ENCODE measurements around the gene KRTAP10-5.
A peak's percentile ranks its signal among the peaks of the same experiment; 100 is the strongest.
"Not testable (repeated sequence)": the region's sequence is repeated elsewhere in the genome, so short reads cannot be mapped to it uniquely, and the experiment has no call there.

Gene KRTAP10-5

GRCh38 chr21:44591801-44592130, 11.4 kb upstream of the KRTAP10-5 start:
- not testable (repeated sequence) for H4K8ac ChIP-seq (ENCODE audit: low read depth, low read length); H2BK5ac ChIP-seq (ENCODE audit: low read length); H2BK15ac ChIP-seq (replicated peaks; ENCODE audit: low read depth); H3K79me1 ChIP-seq (ENCODE audit: low read length); H3K18ac ChIP-seq (ENCODE audit: low read length); H2AK5ac ChIP-seq (ENCODE audit: low read length); H3K36me3 ChIP-seq (ENCODE audit: control insufficient read depth, insufficient read depth, low read length); H3K4me3 ChIP-seq (ENCODE audit: low read length); H3K56ac ChIP-seq (ENCODE audit: low read length); H3K23ac ChIP-seq (ENCODE audit: low read length); H2BK120ac ChIP-seq (ENCODE audit: low read depth, low read length); H3K27ac ChIP-seq (ENCODE audit: low read depth, low read length); H3K9ac ChIP-seq (ENCODE audit: low read length); H3K4me2 ChIP-seq (ENCODE audit: low read length); H3K79me2 ChIP-seq (ENCODE audit: control insufficient read depth, insufficient read depth, low read length); H3K4me1 ChIP-seq (ENCODE audit: control insufficient read depth, low read depth, low read length); H4K5ac ChIP-seq (ENCODE audit: low read length); DNase-seq; H3K4ac ChIP-seq (ENCODE audit: low read depth, low read length); H3K27me3 ChIP-seq (ENCODE audit: insufficient read depth, low read length, poor library complexity)
- WGBS (ENCODE audit: extremely low coverage, insufficient coverage, low lambda C conversion rate), result no CpG with 5 or more reads among the region's 4 CpGs

- DNase-seq, result not testable (repeated sequence)
- WGBS (ENCODE audit: extremely low coverage, insufficient coverage, low lambda C conversion rate), result no CpG with 5 or more reads among the region's 19 CpGs
Measured at GRCh38 chr21:44590897-44591800, 10.7 kb upstream of the KRTAP10-5 start.

GRCh38 chr21:44590311-44590721, 9.9 kb upstream of the KRTAP10-5 start:
- H3K56ac ChIP-seq (ENCODE audit: low read length), result no peak overlapping the region
- H3K79me1 ChIP-seq (ENCODE audit: low read length), result no peaks in the 10 kb centered on the region
- DNase-seq, result no peak
- no peak overlapping the region for H3K4me2 ChIP-seq (ENCODE audit: low read length)
- H2BK5ac ChIP-seq (ENCODE audit: low read length), result no peak overlapping the region
- H3K36me3 ChIP-seq (ENCODE audit: control insufficient read depth, insufficient read depth, low read length), result no peaks in the 10 kb centered on the region
- H2BK15ac ChIP-seq (replicated peaks; ENCODE audit: low read depth), result no peak overlapping the region
- no peak overlapping the region for H4K8ac ChIP-seq (ENCODE audit: low read depth, low read length)
- no peak overlapping the region for H4K5ac ChIP-seq (ENCODE audit: low read length)
- no peak overlapping the region for H3K9ac ChIP-seq (ENCODE audit: low read length)
- H2BK120ac ChIP-seq (ENCODE audit: low read depth, low read length), result no peak overlapping the region
- no peak overlapping the region for H3K23ac ChIP-seq (ENCODE audit: low read length)
- H3K27me3 ChIP-seq (ENCODE audit: insufficient read depth, low read length, poor library complexity), result no peaks in the 10 kb centered on the region
- no peak overlapping the region for H3K18ac ChIP-seq (ENCODE audit: low read length)
- WGBS (ENCODE audit: extremely low coverage, insufficient coverage, low lambda C conversion rate), result no CpG with 5 or more reads among the region's 10 CpGs
- H3K4me1 ChIP-seq (ENCODE audit: control insufficient read depth, low read depth, low read length), result peaks cover 4% of the 10 kb centered on the region
- no peaks in the 10 kb centered on the region for H3K79me2 ChIP-seq (ENCODE audit: control insufficient read depth, insufficient read depth, low read length)
- H3K4ac ChIP-seq (ENCODE audit: low read depth, low read length), result no peak overlapping the region
- H3K4me3 ChIP-seq (ENCODE audit: low read length), result no peak overlapping the region
- H3K27ac ChIP-seq (ENCODE audit: low read depth, low read length), result no peak overlapping the region
- no peak overlapping the region for H2AK5ac ChIP-seq (ENCODE audit: low read length)

More at GRCh38 chr21:44590897-44591800, 10.7 kb upstream of the KRTAP10-5 start:
- not testable (repeated sequence) for H2AK5ac ChIP-seq (ENCODE audit: low read length); H4K8ac ChIP-seq (ENCODE audit: low read depth, low read length); H3K23ac ChIP-seq (ENCODE audit: low read length); H2BK15ac ChIP-seq (replicated peaks; ENCODE audit: low read depth); H3K4me1 ChIP-seq (ENCODE audit: control insufficient read depth, low read depth, low read length); H4K5ac ChIP-seq (ENCODE audit: low read length); H3K4me3 ChIP-seq (ENCODE audit: low read length); H3K56ac ChIP-seq (ENCODE audit: low read length); H3K27me3 ChIP-seq (ENCODE audit: insufficient read depth, low read length, poor library complexity); H2BK120ac ChIP-seq (ENCODE audit: low read depth, low read length); H3K79me2 ChIP-seq (ENCODE audit: control insufficient read depth, insufficient read depth, low read length); H3K4me2 ChIP-seq (ENCODE audit: low read length); H2BK5ac ChIP-seq (ENCODE audit: low read length); H3K27ac ChIP-seq (ENCODE audit: low read depth, low read length); H3K9ac ChIP-seq (ENCODE audit: low read length); H3K4ac ChIP-seq (ENCODE audit: low read depth, low read length); H3K18ac ChIP-seq (ENCODE audit: low read length); H3K79me1 ChIP-seq (ENCODE audit: low read length); H3K36me3 ChIP-seq (ENCODE audit: control insufficient read depth, insufficient read depth, low read length)

- no CpG with 5 or more reads among the region's 24 CpGs for WGBS (ENCODE audit: extremely low coverage, insufficient coverage, low lambda C conversion rate)
- Histone ChIP-seq H4K5ac (ENCODE audit: low read length) (no peak overlapping the region), H2BK120ac (ENCODE audit: low read depth, low read length) (no peak overlapping the region), H2AK5ac (ENCODE audit: low read length) (no peak overlapping the region), H3K79me2 (ENCODE audit: control insufficient read depth, insufficient read depth, low read length) (no peaks in the 10 kb centered on the region), H2BK5ac (ENCODE audit: low read length) (no peak overlapping the region), H4K8ac (ENCODE audit: low read depth, low read length) (no peak overlapping the region), H3K27ac (ENCODE audit: low read depth, low read length) (no peak overlapping the region), H3K4ac (ENCODE audit: low read depth, low read length) (no peak overlapping the region), H3K18ac (ENCODE audit: low read length) (no peak overlapping the region), H2BK15ac (replicated peaks; ENCODE audit: low read depth) (no peak overlapping the region), H3K23ac (ENCODE audit: low read length) (no peak overlapping the region), H3K4me1 (ENCODE audit: control insufficient read depth, low read depth, low read length) (peaks cover 4% of the 10 kb centered on the region), H3K27me3 (ENCODE audit: insufficient read depth, low read length, poor library complexity) (no peaks in the 10 kb centered on the region), H3K4me3 (ENCODE audit: low read length) (no peak overlapping the region), H3K56ac (ENCODE audit: low read length) (peak overlapping the region; percentile 15), H3K9ac (ENCODE audit: low read length) (no peak overlapping the region), H3K79me1 (ENCODE audit: low read length) (no peaks in the 10 kb centered on the region), H3K36me3 (ENCODE audit: control insufficient read depth, insufficient read depth, low read length) (no peaks in the 10 kb centered on the region), H3K4me2 (ENCODE audit: low read length) (no peak overlapping the region)
- no peak for DNase-seq
Measured at GRCh38 chr21:44589586-44590305, 9.3 kb upstream of the KRTAP10-5 start.

- H3K23ac ChIP-seq (ENCODE audit: low read length), result no peak overlapping the region
Measured at GRCh38 chr21:44589094-44589493, 8.7 kb upstream of the KRTAP10-5 start.

More at GRCh38 chr21:44589094-44589493, 8.7 kb upstream of the KRTAP10-5 start:
- Histone ChIP-seq H3K79me1 (ENCODE audit: low read length) (no peaks in the 10 kb centered on the region), H3K36me3 (ENCODE audit: control insufficient read depth, insufficient read depth, low read length) (no peaks in the 10 kb centered on the region), H4K8ac (ENCODE audit: low read depth, low read length) (no peak overlapping the region), H3K4ac (ENCODE audit: low read depth, low read length) (no peak overlapping the region), H3K27ac (ENCODE audit: low read depth, low read length) (no peak overlapping the region), H3K9ac (ENCODE audit: low read length) (no peak overlapping the region), H3K4me3 (ENCODE audit: low read length) (no peak overlapping the region), H4K5ac (ENCODE audit: low read length) (no peak overlapping the region), H3K79me2 (ENCODE audit: control insufficient read depth, insufficient read depth, low read length) (no peaks in the 10 kb centered on the region), H2BK120ac (ENCODE audit: low read depth, low read length) (no peak overlapping the region), H2BK15ac (replicated peaks; ENCODE audit: low read depth) (no peak overlapping the region), H3K4me2 (ENCODE audit: low read length) (no peak overlapping the region), H2AK5ac (ENCODE audit: low read length) (no peak overlapping the region), H3K56ac (ENCODE audit: low read length) (no peak overlapping the region), H3K4me1 (ENCODE audit: control insufficient read depth, low read depth, low read length) (peaks cover 4% of the 10 kb centered on the region), H2BK5ac (ENCODE audit: low read length) (no peak overlapping the region), H3K27me3 (ENCODE audit: insufficient read depth, low read length, poor library complexity) (no peaks in the 10 kb centered on the region), H3K18ac (ENCODE audit: low read length) (no peak overlapping the region)
- no CpG with 5 or more reads among the region's 2 CpGs for WGBS (ENCODE audit: extremely low coverage, insufficient coverage, low lambda C conversion rate)
- DNase-seq, result no peak
